ENCODE measurements around the gene FICD.
"Not testable (repeated sequence)": the region's sequence is repeated elsewhere in the genome, so short reads cannot be mapped to it uniquely, and the experiment has no call there.

Gene FICD

DNA sequence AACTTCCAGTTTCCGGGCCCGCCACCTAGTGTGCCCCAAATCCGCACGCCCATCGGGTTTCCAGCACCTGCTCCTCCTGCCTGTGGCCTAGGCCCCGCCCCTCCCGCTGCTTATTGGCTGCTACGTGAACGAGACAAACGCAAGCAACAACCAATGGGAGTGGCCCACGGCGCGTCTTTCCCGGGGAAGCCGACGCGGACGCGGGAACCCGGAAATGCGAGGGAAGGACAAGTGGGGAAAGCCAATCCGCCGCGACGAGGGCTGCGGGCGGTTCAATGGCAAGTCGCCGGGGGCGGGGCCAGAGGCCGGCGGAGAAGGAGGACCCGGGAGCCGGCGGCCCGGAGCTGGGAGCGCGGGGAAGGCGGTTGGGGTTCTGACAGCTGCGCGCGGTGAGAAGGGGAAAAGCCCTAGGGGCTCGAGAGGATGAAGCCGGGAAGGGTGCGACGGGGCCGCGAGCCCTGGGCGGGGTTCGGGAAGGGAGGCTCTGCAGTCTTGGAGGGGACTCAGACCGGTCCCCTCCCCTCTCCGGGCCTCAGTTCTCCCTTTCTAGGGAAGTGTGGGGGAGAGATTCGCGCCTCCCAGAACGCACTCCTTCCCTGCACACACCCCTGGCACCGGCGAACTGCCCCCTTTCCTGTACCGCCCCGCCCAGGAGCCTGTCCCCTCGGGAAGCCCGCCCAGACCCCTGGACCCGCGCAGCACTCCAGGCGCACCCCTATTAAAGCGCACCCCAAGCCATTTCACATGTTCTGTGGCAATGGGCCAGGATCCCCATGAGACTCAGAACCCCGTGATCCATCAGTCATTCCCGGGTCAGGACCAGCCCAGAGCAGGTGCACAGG, at the start of gene FICD:
Gene FICD (plus strand): TSS at position 305 of the 842 bp plus-strand sequence. CDS start 1,696 bp downstream, outside the sequence.
- peak; percentile 99 for DNase-seq (ENCODE audit: low spot score)

DNA sequence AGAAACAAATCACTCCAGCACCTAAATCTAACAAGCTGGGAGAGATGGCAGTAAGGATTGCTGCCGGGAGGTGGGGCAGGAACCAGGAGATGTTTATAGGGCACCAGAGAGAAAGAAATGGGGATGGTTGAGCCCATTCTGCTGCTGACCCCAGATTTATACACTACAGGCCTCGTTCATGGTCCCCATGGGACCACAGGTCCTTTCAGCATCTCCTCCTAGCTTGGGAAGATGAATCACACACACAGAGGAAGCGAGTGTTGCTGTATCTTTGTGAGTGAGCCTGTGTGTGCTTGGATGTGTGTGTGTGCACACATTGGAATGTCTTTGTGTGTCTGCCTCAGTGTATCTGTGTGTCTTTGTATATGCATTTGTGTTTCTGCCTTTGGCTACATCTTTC, 49.7 kb upstream of the FICD start:
- no peak for DNase-seq (ENCODE audit: low spot score)

DNA sequence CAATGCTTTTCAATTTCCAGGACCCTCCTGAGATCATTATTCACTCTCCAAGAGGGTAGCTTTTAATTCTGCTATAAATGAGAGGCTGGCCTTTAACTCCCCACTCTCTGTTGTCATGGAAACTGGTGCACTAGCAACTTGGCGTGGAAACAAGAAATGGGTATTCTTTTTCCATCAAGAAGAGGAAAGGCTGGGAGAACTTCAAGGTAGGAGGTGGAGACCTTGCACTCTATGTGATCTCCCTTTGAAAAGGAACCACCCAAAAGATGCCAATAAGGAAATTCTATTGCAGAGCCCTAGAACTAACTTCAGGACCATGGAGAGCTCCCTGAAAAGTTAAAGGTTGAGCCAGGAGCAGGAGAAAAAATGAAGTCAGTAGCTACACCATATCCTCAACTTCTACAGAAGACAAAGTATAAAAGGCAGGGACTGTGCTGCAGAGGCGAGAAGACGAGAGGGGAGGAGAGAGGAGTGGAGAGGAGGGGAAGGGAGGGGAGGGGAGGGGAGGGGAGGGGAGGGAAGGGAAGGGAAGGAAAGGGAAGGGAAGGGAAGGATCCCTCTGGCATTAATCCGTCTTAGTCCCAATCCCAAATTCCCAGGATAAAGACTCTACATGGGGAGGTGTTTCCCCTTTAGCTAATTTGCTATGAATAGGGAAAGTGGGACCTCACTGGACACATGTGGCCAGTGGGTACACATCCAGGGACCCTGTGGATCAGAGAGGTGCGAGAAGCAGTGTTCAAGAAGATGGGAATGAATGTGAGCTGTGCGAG, 46.7 kb upstream of the FICD start:
- no peak for DNase-seq (ENCODE audit: low spot score)

DNA sequence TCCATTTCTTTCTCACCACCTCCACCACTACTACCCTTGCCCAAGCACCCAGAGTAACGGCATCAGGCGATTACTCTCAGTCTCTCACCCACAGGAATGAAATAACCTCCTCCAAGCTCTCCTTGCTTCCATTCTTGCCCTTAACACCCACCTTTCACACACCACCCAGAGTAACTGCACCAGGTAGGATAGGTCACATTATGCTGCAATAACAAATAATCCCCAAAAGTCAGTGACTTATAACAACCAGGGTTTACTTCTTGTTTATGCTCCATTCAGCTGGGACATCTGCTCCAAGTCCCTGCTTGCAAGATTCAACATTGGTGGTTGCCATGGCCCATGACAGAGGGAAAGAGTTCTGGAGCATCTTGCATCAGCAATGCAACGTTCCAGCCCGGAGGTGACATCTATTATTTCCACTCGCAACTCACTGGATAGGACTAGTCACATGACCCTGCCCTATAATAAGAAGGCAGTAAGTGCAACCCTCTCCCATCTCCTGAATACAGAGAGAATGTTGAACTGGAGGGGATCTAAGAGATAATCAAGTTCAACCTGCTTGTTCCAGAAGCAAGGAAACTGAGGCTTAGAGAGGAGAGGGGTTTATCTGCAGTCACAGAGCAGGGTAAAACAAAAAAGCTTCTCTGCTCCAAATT, 41.5 kb upstream of the FICD start:
- DNase-seq (ENCODE audit: low spot score): no peak

DNA sequence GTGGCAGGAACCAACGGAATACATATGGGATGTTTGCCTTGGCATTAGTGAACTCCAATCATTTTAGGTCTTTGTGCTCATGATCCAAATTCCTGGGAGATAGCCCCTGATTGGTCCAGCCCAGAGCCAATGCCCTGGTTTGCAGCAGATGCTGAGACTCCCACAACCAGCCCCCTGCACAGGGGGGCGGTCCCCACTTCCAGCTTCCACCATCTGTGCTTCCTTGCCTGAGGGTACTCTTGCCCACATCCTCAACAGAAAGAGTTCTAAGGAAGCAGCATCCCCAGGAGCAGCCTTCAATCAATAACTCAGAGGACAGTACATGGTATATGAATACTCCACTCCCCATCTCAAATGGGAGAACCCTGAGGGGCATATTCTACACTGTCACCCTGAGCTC, 39.7 kb upstream of the FICD start:
- no peak for DNase-seq (ENCODE audit: low spot score)

DNA sequence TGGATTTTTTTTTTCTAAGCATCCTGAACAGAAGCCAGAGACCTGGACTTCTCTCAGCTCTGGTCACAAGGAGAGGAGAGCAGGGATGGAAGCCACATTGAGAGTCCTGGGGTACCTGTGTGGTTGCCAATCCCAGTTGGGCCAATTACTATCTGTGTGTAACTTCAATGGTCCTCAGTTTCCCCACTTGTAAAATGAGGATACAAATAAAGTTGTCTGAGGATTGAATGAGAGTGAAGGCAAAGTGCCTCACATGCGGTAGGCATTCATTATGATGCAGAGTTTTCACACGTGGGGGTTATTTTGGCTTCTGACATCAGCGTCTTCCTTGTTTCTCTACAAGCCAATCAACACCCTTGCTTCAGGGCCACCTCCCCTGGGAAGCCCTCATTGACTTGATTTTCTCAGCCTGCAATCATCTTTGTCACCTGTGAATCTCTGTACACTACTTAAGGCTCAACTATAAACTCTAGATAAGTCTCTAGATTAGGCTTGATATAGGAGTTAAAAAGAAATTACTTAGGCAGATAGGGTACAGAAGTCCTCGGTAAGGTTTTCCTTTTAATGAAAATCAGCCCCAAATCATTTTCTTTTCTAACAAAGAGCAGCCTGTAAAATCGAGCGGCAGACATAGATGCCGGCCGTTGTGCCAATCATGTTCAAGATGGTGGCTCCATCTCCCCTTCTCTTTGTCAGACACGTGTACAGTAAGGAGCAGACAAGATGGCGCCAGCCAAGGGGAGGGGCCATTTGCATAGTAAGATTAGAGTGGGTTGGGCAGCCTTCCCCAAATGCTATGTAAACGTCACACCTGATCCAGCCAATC, 37.8 kb upstream of the FICD start:
- DNase-seq (ENCODE audit: low spot score): no peak

DNA sequence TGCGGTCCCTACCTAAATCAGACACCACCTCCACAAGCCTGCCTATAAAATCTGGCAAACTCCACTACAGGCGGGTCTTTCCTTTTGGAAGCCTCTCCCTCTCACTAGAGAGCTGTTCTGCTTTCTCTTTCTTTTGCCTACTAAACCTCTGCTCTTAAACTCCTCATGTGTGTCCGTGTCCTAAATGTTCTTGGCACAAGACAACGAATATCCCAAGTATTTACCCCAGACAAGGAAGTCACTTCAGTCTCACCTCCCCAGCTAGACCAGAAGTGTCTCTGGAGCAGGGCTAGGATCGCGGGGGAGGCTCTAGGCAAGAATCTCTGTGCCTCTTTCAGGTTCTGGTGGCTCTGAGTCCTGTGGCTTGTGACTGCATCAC, 37.2 kb upstream of the FICD start:
- no peak for DNase-seq (ENCODE audit: low spot score)

DNA sequence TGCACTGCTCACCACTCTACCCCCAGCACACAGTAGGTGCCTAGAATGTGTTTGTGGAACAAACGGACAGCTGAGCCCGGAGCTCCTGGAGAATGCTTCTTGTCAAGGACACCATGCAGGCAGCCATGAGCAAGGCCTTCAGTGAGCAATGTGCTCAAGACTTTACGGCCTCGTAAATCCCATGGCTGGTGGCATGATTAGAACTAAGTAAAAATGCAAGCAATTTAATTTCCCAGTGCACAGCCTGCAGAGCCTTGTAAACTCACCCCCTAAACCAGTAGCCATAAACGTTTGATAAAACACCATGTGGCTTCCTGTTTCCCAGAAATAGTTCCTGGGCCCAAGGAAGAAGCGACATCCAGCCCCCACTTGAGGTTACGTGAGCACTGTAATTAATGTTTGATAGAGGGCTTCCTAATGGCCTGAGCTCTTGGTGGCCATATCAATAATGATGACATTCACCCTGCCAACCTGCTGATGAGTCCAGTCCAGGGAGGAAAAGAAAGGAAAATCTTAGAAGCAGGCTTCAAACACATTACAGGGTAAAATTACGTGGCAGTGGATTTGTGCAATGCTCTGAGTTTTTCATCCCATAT, 36.4 kb upstream of the FICD start:
- DNase-seq (ENCODE audit: low spot score): no peak

DNA sequence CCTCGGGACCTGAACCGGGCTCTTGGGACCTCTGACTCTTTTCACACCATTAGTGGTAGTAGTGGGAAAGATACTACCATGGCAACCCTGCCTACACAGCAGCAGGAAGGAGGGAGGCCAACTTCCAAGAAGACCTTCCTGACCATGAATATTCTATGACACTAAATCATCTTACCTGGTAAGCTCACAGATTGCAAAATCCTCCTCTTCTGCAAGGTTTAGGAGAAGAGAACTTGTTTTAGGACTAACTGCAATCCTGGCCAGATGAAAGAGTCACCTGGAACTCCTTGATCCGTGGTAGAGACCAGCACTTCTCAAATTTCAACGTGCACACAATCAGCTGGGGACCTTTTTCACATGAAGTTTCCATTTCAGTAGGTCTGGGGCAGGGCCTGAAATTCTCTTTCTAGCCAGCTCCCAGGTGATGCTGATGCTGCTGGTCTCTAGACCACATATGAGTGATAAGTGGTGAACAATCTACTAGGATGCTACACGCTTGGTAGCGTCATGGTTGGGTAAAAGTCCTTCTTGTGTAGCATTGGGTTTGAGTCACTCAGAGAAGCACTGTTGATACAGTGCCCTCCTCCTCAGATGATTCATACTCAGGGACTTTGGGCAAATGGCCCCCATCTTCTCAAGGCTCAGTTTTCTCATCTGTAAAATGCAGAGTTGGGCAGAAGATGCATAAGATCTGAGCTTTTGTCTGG, 35.6 kb upstream of the FICD start:
- DNase-seq (ENCODE audit: low spot score): no peak

DNA sequence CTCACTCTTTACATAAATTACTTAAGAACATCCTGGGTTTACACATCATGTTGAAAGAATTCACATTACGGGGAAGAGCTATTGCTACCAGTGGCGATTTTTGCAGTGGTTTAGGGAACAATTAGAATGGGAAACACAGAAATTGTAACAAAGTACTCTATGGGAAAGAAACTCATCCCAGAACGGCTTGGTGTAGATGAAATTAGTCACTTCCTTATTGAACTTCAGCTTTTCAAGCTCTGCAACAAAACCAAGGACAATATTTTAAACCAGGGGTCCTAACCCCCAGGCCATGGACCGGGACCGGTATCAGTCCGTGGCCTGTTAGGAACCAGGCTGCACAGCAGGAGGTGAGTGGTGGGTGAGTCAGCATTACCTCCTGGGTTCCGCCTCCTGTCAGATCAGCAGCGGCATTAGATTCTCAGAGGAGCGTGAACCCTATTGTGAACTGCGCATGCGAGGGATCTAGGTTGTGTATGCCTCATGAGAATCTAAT, 32.3 kb upstream of the FICD start:
- no peak for DNase-seq (ENCODE audit: low spot score)

DNA sequence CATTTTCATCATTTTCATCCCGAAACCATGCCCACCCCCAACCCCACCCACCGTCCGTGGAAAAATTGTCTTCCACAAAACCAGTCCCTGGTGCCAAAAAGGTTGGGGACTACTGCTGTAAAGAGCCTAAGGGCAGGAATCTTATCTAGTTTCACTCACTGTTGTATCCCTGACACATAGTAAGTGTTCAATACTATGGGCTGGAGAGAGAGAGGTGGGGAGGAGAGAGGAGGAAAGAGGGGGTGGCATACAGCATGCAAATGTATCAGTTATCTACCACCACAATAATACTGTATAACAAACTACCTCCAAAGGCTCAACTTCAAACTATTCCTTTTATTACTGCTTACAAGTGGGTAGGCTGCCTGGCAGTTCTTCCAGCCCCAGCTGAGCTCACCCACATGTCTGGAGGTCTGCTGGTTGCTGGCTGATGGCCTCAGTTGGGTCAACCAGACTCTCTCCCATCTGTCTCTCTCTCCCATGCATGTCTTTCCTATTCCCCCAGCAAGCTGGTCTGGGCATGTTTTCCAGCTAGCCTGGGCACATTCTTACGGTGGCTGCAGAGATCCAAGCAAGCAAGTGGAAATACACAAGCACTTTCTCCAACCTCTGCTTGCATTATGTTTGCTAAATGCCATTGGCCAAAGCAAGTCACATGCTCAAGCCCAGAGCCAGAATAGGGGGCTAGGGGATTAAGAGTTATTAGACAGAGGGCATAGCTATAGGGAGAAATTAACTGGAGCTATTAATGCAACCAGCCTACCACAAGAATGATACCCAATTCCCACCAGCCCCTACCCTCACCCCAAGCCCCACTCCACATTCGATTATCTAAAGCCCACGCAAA, 31.6 kb upstream of the FICD start:
- DNase-seq (ENCODE audit: low spot score): no peak

DNA sequence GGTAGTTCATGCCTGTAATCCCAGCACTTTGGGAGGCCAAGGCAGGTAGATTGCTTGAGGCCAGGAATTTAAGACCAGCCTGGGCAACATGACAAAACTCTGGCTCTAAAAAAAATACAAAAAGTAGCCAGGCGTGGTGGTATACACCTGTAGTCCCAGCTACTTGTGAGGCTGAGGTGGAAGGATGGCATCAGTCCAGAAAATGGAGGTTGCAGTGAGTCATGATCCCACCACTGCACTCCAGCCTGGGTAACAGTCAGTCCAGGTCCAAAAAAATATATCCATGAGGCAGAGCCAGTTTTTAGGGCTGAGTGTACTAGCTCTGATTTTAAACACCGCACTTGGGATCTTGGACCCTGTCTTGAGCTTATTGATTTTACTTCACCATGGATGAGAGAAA, 30.6 kb upstream of the FICD start:
- no peak for DNase-seq (ENCODE audit: low spot score)

DNA sequence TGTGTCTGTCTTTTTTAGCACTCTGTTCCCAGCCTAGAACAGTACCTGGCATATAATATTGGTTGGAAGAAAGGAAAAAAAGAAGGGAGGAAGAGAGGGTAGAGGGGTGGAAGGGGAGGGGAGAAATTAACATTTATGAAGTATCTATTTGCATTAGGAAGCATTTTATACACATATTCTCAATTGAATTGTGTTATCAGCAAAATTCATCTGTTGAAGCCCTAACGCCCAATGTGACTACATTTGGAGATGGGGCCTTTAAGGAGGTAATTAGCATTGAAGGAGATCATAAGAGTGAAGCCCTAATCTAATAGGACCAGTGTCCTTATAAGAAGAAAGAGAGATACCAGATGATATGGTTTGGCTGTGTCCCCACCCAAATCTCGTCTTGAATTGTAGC, 30.2 kb upstream of the FICD start:
- DNase-seq (ENCODE audit: low spot score): no peak

DNA sequence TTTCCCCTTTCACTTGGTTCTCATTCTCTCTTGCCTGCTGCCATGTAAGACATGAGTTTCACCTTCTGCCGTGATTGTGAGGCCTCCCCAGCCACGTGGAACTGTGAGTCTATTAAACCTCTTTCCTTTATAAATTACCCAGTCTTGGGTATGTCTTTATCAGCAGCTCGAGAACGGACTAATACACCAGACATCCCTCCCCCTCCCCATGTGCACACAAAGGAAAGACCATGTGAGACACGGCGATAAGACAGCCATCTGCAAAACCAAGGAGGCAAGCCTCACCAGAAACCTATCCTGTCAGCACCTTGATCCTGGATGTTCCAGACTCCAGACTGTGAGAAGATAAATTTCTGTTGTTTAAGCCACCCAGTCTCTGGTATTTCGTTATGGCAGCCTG, 29.7 kb upstream of the FICD start:
- not testable (repeated sequence) for DNase-seq (ENCODE audit: low spot score)

DNA sequence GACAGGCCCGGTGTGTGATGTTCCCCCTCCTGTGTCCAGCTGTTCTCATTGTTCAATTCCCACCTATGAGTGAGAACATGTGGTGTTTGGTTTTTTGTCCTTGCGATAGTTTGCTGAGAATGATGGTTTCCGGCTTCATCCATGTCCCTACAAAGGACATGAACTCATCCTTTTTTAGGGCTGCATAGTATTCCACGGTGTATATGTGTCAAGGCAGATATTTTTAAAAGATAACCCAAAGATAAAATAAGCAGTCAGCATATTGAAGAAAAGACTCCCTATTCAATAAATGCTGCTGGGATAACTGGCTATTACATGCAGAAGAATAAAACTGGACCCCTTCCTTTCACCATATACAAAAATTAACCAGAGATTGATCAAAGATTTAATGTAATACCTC, 28.0 kb upstream of the FICD start:
- not testable (repeated sequence) for DNase-seq (ENCODE audit: low spot score)

DNA sequence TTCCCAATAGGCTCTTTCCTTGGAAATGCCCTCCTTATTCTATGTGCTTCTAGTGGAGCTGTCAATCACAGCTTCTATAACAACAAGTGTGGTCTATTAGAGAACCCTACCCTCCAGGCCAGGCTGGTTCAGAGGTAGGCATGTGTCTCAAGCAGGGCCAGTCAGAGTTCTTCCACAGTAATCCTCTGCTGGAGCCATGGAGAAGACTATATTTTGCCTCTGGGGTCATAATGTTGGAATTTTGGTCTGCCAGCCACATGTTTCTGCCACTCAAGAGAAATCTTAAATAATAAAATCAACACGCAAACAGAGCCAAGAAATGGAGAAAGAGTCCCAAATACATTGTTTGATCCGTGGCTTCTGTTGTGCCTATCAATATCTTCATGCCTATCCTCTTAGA, 23.8 kb upstream of the FICD start:
- no peak for DNase-seq (ENCODE audit: low spot score)

DNA sequence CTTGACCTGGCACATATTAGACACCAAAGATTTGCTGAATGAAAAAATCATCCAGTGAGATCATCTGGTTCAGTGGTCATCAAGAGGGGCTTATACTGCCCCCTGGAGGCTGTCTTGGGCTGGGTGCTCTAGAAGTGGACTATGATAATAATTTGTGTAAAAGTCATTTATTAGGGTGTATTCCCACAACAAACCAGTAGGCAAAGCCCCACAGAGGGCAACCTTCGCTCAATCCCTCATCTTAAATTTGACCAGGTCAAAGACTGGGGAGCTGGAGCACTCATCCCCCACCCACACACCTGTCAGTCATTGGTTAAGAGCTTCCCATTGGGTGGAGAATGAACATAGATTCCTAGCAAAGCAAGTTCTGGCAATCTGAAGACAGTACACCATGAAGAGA, 20.0 kb upstream of the FICD start:
- DNase-seq (ENCODE audit: low spot score): no peak

DNA sequence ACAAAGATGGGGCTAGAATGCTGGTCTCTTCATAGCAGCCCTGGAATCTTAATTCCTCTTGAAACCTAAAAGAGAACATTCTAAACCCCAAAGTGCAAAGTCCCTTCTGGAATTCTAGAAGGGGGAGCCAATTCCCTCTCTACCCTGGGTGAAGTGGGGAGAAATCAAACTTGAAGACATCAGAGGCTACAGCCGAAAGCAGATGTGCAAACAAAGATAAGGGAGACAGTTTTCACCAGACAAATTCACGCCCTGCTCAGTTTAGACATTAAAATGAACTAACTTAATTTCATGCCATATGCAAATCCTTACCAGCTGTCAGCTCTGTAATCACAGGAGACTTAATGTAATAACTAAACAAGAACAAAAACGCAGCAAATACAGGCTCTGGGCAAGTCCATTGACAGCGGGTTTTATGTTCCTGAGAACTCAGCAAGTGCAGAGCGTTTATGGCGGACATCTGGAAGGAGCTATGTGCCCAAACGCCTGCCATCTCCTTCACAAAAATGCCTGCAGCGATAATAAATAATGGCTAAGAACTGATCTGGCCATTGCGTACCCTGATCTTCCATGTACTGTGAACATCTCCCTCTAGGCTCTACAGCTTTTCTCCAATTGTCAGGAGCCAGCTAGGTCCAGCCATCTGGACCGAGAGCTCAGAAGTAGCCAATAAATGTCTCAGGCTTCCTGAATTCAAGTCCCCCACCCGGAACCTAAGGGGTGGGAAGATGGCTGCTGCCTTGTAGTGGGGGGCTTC, 19.1 kb upstream of the FICD start:
- no peak for DNase-seq (ENCODE audit: low spot score)

DNA sequence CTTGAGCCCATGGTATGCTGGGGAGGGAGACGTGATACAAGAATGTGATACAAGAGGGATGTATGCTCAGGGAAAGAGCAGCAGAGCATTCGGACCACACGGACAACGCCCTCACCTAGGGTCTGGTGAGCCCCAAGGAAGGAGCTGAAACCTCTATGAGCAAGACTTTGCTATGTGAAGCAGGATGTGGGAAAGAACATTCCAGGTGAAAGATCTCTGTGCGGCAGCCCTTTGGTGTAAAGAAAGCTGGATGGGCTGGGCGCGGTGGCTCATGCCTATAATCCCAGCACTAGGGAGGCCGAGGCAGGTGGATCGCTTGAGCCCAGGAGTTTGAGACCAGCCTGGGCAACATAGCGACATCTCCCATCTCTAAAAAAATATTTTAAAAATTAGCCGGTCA, 16.9 kb upstream of the FICD start:
- DNase-seq (ENCODE audit: low spot score): no peak
